HG03469 (cell line): ENCODE results near the gene MMP15.

Experiments used
- ATAC-seq: cut with Tn5 transposase; IDR thresholded peaks from one replicate; pipeline ENCODE4 v1.9.1; 2021; ENCODE audit warnings: mild to moderate bottlenecking, moderate library complexity, moderate number of reproducible peaks; ENCODE audit not compliant: unreplicated experiment

MMP15 gene

DNA sequence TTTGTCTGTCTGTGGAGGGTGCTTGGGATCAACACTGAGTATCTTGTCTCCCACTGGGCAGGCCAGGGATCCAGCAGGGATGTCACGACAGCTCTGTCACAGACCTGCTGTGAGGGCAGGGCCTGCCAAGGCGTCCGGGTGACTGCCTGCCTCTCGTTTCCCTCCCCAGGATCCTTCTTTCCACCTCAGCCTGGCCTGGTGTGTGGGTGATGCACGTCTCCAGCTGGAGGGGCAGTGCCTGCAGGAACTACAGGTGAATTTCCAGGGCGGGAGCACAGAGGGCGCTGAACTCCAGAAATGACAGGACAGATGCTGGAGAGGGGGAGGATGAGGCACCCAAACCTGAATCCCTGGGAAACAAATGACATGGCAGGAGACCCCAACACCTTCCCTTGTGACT is 6.8 kb upstream of the MMP15 start:
- ATAC-seq, result no peak

DNA sequence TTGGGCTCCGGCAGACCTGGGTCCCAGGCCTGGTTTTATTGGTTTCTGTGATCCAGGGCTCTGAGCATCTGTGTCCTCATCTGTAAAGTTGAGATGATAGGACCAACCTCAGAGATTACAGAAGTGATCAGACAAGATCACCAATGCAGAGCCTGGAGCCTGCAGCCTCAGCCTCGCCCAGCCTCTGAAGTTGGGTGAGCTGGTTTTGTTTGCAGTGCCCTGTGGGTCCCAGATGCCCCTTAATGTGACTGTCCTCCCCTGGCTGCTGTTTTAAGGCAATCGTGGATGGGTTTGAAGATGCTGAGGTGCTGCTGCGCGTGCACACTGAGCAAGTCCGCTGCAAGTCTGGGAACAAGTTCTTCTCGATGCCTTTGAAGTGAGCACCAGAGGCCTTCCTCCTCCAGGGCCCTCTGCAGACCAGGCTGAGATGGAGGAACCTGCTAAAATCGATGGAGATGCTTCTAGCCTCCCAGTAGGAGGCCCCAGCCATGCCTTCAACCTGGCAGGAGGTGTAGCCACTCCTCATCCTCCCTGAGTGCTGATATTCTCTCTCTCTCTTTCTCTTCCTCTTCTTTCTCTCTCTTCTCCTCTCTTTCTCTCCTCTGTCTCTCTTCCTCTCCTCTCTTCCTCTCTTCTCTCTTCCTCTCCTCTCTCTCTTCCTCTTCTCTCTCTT is 5.6 kb upstream of the MMP15 start:
- ATAC-seq, result no peak

DNA sequence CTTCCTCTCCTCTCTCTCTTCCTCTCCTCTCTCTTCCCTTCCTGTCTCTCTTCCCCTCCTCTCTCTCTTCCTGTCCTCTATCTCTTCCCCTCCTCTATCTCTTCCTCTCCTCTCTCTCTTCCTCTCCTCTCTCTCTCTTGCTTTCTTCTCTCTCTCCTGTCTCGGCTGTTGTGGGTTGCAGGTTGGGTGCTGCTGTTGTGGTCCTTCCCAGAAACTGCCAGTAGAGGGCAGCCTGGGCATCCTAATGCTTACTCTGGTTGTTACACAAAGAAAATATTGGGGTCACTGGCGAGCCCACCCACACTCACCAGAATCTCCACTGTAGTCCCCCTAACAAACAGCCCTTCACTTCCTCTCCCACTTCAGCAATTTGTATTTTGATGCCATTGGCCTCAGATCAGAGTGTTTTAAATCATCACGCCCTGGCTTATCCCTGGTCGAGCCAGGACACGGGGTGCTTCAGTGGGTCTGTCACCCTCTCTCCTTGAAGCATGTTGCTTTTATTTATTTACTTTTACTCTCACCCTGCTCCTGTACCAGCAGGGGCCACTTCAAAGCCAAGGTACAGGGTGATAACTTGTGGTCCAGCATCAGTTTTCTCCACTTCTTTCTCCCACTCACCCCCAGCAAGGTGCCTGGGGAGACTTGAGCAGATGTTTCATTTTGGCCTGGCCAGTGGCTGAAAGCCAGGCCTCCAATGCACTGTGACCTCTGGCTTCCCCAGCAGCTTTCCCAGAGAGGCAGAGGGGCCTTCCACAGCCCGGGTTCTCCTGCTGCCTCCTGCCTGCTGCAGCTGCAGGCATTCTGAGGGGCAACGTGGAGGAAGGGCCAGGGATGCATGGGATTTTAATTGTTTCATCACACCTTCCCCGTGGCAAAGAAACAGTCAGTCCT is 4.7 kb upstream of the MMP15 start:
- peak; percentile 42 for ATAC-seq

DNA sequence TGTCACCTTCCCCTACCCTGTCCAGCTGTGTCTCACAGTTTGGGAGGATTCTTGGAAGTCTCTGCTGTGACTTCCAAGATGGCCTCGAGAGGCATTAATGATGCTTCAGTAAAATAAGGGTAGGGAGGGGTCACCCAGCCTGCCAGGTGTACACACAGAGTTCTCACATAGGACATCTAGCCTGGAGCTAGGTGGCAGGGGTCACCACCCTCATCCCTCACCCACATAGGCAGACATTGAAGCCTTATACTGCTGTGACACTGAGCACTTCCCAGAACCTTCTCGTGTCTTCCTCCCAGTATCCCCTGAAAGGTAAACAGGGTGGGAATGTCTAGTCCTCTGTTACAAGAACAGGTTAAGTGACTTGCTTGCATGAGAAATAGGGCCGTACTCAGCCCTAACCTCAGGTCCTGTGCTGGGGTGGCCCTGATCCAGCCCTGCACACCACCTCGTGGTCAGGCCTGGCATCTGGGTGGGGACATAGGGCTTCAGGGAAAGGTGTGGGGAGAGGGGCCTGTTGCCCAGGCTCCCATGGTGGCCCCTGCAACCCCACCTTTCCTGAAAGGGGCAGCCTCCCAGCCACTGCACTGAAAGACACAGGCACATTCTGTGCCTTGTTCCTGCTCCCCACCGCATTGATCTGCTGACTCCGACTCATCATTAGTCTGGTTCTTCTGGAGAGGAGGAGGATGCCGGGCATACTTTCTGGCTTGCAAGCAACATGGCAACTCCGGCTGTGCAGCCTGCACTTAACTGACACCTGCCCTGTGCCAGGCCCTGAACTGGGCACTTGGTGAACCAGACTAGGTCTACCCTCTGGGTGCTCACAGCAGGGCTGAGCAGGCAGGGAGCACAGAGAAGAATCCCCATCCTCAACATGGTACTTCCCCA is 3.6 kb upstream of the MMP15 start:
- no peak for ATAC-seq

DNA sequence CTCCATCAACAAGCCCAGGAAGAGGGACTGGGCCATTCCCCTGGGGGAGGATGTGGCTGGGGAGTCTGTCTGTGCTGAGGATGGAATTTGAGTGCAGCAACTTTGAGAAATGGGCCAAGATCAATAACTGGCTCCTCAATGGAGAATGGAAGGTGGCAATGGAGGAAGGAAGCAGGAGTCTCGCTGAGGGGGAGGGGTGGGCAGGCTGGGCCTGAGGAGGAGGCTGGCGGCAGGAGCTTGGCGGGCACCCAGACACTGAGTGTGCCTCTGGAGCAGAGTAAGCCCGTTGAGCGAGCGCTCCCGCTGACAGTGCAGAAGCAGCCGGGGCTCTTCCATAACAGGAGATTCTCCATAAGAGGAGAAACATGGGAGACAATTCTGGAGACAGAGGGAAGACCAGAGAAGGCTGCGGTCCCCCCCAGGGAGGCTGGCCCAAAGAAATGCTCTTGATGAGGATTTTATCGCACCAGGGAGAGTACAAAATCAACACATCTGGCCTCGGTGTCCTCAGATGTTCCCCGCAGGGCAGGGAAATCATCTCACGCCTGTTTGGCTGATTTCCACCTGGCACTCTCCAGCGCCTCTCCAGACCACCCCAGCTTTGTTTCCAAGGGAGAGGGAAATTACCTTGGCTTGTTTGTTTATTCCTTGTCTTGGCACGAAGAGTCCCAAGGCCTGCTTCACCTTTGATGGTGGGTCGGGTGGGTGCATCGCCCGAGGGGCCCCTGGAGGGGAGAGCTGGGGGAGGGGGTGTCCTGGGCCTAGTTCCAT is 2.8 kb upstream of the MMP15 start:
- no peak for ATAC-seq

DNA sequence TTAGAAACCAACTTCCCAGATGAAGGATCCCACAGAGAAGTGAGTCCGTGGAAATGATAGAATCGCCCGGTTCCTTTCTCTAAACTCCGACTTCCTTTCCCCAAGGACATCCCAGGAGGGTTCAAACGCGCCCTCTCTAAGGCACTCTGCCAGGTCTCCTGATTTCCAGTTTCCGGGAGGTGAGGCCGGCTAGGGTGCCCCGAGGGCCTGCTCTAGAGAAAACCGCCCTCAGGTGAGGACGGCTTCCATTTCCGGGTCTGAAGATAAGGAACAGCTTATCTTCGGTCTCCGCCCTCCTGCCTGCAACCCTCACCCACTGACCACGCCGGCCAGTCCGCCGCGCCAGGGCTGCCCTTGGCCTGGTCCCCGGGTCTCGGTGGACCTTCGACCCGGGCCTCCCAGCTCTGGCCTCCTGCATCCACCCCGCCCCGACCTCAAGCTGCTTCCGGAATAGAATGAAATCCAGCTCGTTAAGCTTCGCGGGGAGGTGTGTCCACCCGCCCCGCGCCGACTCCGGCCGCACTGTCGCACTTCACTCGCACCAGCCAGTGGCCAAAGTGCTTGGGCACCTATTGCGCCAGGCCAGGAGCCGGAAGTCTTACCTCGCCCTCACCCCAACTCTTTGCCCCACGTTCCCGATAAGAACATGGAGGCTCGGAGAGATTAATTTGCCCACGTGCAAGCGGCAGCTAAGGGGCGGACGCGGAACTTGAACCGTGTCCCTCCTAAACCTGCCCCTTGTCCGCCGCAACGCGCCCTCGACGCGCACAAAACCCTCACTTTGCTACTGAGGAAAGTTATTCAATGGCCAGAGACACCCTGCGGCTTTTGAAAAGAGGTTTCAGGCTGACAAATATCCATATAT is 836 bp upstream of the MMP15 start:
- no peak for ATAC-seq

DNA sequence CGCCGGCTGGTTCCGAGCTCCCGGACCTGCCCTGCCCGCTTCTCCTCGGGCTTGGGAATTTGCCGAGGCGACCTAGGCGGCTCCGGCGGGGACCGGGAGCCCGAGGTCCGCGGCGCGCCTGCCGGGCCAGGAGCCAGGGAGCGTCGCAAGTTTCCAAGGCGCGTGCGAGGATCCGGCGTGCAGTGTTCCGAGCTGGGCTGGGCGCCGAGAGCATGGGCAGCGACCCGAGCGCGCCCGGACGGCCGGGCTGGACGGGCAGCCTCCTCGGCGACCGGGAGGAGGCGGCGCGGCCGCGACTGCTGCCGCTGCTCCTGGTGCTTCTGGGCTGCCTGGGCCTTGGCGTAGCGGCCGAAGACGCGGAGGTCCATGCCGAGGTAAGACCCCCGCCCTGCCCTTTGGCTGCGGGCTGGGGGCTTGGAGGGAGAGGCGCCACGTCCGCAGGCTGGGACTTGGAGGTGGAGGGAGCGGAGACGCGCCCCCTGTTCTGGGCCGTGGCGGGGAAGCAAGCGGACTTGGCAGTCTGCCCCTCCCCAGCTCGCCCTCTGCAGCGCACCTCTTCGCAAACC is 668 bp downstream of the MMP15 start:
- ATAC-seq, result no peak

DNA sequence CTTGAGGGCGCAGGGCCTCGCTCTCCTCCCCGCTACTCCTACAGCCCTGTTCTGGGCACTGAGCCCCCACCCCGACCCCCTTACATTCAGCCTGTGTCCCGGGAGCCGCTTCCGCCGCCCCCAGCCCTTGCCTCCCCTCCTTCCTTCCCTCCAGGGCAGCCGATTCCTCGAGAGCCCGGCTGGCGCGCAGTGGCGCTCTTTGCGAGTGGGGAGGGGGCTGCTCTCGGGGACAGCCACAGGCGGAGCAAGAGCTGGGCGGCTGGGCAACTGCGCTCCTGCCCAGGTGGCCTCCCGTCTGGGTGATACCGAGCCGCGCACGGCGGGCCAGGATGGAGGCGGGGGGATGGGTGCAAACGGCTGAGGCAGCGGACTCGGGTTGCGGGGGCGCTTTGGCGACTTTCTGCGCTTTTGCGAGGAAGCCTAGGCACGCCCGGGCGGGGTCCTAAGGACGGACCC is 1.2 kb downstream of the MMP15 start:
- ATAC-seq, result no peak

DNA sequence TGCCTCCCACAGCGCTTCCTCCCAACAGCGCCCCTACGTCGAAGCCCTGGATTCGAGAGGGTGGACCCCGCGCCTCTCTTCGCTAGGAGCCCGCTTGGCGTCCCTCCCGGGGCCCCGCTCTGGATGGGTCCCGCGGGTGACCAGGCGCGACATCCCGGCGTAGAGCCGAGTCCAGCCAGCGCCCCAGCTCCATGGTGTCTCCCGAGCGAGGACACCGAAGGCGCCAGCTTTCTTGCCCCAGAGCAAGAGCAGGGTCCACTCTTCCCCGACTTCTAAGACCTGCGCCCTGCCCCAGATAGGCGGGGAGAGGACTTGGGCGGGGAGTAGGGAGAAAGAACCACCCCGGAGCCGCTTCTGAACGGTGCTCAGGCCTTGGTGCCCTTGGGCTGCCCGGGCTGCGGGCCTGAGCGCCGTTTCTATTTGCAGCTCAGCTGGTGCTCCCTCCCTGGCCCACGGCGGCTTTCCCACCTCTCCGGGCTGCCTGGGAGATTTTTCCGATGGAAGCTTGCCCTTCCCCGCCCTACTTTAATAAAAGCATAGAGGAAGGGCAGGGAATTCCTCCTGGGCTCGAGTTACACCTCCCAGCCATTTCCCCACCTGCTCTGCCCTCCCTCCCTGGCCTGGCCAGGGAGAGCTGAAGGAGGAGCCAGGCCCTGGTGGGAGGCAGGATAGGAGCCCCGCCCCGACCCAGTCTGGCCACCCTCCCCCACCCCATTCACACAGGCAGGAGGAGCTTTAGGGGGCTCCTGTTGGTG is 1.8 kb downstream of the MMP15 start:
- no peak for ATAC-seq

DNA sequence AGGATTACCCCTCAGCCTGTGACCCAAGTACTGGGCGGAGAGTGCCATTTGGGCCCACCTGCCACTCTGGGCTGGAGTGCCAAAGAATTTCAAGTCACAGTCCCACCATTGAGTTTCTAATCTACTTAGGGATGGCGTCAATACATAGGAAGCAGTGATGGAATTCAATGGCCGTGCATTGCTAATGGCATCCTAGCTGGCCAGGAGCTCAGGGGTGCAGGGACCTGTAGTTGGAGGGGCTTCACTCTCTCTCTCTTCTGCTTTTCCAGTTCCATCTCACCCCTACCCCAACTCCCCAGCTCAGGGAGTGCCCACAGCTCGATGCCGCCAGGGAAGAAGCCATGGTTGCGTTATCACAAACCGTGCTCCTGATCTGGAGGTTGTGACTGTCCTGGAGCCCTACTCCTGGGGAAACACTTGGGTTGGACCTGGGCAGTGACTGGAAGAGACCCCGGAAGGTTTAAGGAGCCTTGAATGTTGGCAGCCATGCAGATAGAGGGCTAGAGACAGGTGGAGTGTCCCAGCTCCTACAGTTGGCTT is 2.4 kb downstream of the MMP15 start:
- ATAC-seq, result no peak

DNA sequence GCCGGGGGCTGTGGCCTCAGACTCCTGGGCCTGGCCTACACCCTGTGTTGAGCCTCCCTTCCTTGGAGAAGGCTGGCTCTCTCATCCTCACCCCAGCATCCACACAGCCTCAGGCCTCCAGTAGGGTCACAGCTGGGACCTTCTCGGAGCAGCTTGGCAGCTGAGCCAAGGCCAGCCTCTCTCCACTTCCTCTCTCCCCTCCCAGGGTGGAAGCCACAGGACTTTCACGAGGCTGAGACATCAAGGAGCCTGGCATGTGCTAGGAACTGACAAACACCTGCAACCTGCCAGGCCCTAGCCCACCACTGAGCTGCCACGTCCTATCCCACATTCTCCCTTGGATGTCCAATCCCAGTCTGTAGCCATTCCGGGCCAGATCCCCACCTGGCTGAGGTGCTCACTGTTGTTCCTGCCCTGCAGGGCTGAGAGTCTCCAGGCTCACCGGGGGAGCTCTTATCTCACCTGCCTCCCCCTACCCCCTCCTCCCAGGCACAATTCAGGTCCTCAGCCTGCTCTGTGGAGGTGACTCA is 3.1 kb downstream of the MMP15 start:
- ATAC-seq, result no peak

DNA sequence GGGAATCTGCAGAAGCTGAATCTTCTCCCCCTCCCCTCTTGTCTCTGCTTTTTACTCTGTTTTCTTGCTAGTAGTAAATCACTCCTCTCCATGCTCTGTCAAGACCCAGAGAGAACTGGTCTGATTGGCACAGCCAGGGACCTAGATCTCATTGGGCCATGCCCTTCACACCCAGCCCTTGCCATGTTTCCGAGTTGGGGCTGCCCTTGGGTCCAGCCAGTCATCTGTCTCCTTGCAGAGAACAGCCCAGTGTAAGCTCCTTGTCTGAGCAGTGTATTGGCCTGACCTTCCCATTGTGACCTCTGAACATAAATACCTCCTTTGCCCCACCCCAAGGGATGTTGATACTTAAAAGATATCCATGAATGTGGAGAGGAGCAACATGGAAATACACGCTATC is 3.9 kb downstream of the MMP15 start:
- no peak for ATAC-seq

DNA sequence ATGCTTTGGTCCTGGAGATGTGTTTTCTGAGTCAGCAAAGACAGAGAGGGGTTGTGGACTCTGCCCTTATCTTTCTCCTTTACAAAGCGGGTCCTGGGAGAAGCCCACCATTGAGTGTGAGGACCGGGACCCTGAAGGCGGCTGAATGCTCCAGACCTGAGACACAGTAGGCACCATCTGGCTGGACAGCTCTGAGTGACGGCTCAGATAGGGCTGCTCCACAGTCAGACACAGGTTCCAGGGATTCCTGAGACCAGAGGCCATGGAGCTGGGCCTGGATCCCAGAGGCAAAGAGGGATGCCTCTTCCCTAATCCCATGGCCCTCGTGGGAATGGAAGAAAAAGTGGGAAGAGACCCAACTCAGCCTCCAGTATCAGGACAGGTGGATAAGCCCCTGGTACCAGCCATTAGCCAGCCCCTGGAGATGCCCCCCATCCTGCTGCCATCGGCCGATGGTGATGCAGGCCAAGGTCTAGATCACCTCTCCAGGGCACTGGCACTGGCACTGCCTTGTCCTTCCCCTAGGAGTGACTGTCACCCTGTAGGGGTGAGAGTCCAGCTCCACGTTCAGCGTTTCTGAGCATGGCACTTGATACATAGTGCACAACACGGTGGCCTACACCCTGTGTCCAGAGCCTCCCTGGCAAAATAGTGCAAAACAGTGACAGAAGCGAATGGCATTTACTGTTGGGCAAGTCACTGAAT is 4.7 kb downstream of the MMP15 start:
- no peak for ATAC-seq

DNA sequence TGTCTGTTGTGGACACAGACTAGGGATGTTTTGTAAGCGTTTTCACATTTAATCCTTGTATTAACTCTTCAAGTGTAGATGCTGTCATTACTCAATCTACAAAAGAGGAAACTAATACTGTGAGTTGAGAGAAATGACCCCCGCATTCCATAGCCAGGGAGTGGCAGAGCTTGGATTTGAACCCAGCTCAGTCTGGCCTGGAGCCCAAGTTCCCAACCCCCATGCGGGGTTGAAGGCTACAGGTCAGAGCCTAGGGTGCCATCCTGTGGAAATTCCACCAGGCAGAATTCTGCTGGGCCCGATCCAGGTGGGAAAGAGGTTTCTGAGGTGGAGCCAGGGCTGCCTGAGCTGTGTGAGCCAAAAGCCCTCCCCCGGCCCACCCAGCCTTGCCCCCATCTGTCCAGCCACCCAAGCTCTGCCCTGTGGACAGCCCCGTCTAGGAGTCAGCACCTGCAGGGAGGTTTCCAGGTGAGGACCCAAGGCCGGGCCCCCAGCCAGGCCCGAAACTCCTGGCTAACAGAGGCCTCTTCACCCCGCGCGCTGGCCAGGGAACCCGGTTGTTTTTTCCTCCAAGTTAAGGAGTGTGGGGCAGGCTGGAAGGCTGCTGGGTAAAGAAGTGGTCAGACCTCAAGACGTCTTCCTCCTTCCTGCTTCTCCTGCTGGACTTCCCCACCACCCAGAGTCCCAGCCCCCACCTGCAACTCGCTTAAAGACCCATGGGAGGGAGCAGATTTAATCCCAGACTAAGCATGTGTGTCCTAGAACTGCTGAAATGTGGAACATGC is 5.7 kb downstream of the MMP15 start:
- no peak for ATAC-seq

DNA sequence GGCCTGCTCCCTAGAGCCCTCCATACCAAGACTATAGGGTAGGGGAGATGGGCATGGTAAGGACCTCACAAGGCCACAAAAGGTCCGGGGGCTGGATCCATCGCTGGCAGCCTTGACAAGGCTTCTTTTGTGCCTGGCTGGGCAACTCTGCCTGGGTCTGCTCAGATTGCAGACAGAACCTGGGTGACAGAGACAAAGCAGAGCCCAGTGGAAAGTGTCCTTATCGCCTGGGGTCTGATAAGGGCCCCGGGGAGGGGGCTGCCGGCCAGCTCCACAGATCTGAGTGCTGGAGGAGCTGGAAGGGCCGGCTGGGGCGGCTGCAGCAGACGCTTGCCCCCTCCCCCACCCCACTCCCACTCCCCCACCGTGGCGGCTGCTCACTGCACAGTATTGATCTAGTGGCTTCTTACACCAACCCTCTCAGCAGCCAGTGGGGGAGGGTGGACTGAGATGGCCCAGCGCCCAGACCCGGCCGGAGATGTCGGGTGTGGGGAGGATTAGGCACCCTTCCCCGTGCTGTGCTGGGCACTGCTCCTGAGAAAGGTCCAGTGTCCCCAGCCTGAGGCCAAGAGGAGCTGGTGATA is 7.2 kb downstream of the MMP15 start:
- no peak for ATAC-seq

DNA sequence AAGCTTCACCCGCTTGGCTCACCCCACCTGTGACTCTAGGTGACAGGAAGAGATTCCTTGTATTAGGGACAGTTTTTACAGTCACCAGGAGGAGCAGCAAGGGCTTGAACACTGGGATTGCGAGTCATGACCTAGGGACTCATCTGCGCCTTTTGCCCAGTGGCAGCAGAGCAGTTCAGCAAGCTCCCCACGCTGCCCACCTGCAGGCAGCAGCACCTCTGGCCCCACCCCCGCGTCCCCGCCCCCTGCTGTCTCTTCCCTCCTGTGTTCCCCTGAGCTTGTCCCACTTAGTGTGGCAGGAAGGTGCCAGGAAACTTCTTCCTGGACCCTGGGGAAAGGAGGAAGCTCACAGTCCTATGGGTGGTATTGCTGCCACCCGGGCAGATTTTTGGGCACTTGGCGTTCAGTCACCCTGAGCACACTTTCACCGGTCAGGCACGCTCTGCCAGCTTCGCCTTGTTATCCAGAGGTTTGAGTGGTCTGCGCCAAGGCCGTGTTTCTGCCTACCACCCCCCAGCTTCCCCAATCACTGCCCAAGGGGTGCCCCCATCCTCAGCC is 8.7 kb downstream of the MMP15 start:
- no peak for ATAC-seq
